ENCODE results near the gene AQP9.
"Not testable (repeated sequence)": the region's sequence is repeated elsewhere in the genome, so short reads cannot be mapped to it uniquely, and the experiment has no call there.

AQP9 gene

GRCh38 chr15:58138106-58138505 lies at the start of gene AQP9:
TSS of gene AQP9 (plus strand) at chr15:58138381. CDS start at chr15:58138566, 185 bp downstream.
- no peak for DNase-seq
- in situ Hi-C loops (cut with HindIII; ENCODE audit: low pct_ligation_motif_present, low pct_unique_long_range_greater_than_20kb, low sequenced_read_pairs): no loop called here

GRCh38 chr15:58095415-58095814 lies 42.8 kb upstream of the AQP9 start:
- in situ Hi-C loops (cut with HindIII; ENCODE audit: low pct_ligation_motif_present, low pct_unique_long_range_greater_than_20kb, low sequenced_read_pairs): no loop called here
- no peak for DNase-seq

GRCh38 chr15:58096529-58097084 lies 41.6 kb upstream of the AQP9 start:
- DNase-seq: no peak
- in situ Hi-C loops (cut with HindIII; ENCODE audit: low pct_ligation_motif_present, low pct_unique_long_range_greater_than_20kb, low sequenced_read_pairs): no loop called here

- DNase-seq: no peak
- in situ Hi-C loops (cut with HindIII; ENCODE audit: low pct_ligation_motif_present, low pct_unique_long_range_greater_than_20kb, low sequenced_read_pairs): no loop called here
Measured at GRCh38 chr15:58103482-58103881, 34.7 kb upstream of the AQP9 start.

- in situ Hi-C loops (cut with HindIII; ENCODE audit: low pct_ligation_motif_present, low pct_unique_long_range_greater_than_20kb, low sequenced_read_pairs): no loop called here
Measured at GRCh38 chr15:58108117-58108516, 30.1 kb upstream of the AQP9 start.

GRCh38 chr15:58109419-58109818 lies 28.8 kb upstream of the AQP9 start:
- DNase-seq: no peak

More at GRCh38 chr15:58108117-58108516, 30.1 kb upstream of the AQP9 start:
- no peak for DNase-seq

GRCh38 chr15:58110999-58111717 lies 27.0 kb upstream of the AQP9 start:
- DNase-seq: no peak
- in situ Hi-C loops (cut with HindIII; ENCODE audit: low pct_ligation_motif_present, low pct_unique_long_range_greater_than_20kb, low sequenced_read_pairs): no loop called here

More at GRCh38 chr15:58109419-58109818, 28.8 kb upstream of the AQP9 start:
- in situ Hi-C loops (cut with HindIII; ENCODE audit: low pct_ligation_motif_present, low pct_unique_long_range_greater_than_20kb, low sequenced_read_pairs): no loop called here

GRCh38 chr15:58111718-58112104 lies 26.5 kb upstream of the AQP9 start:
- in situ Hi-C loops (cut with HindIII; ENCODE audit: low pct_ligation_motif_present, low pct_unique_long_range_greater_than_20kb, low sequenced_read_pairs): no loop called here
- no peak for DNase-seq

GRCh38 chr15:58113358-58113757 lies 24.8 kb upstream of the AQP9 start:
- DNase-seq; in situ Hi-C loops (cut with HindIII; ENCODE audit: low pct_ligation_motif_present, low pct_unique_long_range_greater_than_20kb, low sequenced_read_pairs): not testable (repeated sequence)

- in situ Hi-C loops (cut with HindIII; ENCODE audit: low pct_ligation_motif_present, low pct_unique_long_range_greater_than_20kb, low sequenced_read_pairs): no loop called here
Measured at GRCh38 chr15:58114388-58114787, 23.8 kb upstream of the AQP9 start.

GRCh38 chr15:58114812-58115211 lies 23.4 kb upstream of the AQP9 start:
- in situ Hi-C loops (cut with HindIII; ENCODE audit: low pct_ligation_motif_present, low pct_unique_long_range_greater_than_20kb, low sequenced_read_pairs): no loop called here

More at GRCh38 chr15:58114388-58114787, 23.8 kb upstream of the AQP9 start:
- DNase-seq: no peak

GRCh38 chr15:58115692-58116091 lies 22.5 kb upstream of the AQP9 start:
- in situ Hi-C loops (cut with HindIII; ENCODE audit: low pct_ligation_motif_present, low pct_unique_long_range_greater_than_20kb, low sequenced_read_pairs): no loop called here
- DNase-seq: peak; percentile 7

More at GRCh38 chr15:58114812-58115211, 23.4 kb upstream of the AQP9 start:
- no peak for DNase-seq

GRCh38 chr15:58117619-58118018 lies 20.6 kb upstream of the AQP9 start:
- in situ Hi-C loops (cut with HindIII; ENCODE audit: low pct_ligation_motif_present, low pct_unique_long_range_greater_than_20kb, low sequenced_read_pairs): no loop called here
- no peak for DNase-seq

GRCh38 chr15:58118272-58118671 lies 19.9 kb upstream of the AQP9 start:
- DNase-seq: no peak
- in situ Hi-C loops (cut with HindIII; ENCODE audit: low pct_ligation_motif_present, low pct_unique_long_range_greater_than_20kb, low sequenced_read_pairs): no loop called here

GRCh38 chr15:58119016-58119415 lies 19.2 kb upstream of the AQP9 start:
- in situ Hi-C loops (cut with HindIII; ENCODE audit: low pct_ligation_motif_present, low pct_unique_long_range_greater_than_20kb, low sequenced_read_pairs): no loop called here
- DNase-seq: no peak

GRCh38 chr15:58124585-58124984 lies 13.6 kb upstream of the AQP9 start:
- in situ Hi-C loops (cut with HindIII; ENCODE audit: low pct_ligation_motif_present, low pct_unique_long_range_greater_than_20kb, low sequenced_read_pairs): no loop called here
- no peak for DNase-seq

GRCh38 chr15:58125333-58125732 lies 12.8 kb upstream of the AQP9 start:
- no peak for DNase-seq
- in situ Hi-C loops (cut with HindIII; ENCODE audit: low pct_ligation_motif_present, low pct_unique_long_range_greater_than_20kb, low sequenced_read_pairs): no loop called here

GRCh38 chr15:58134886-58135285 lies 3.3 kb upstream of the AQP9 start:
- in situ Hi-C loops (cut with HindIII; ENCODE audit: low pct_ligation_motif_present, low pct_unique_long_range_greater_than_20kb, low sequenced_read_pairs): no loop called here

GRCh38 chr15:58135511-58136174 lies 2.5 kb upstream of the AQP9 start:
- in situ Hi-C loops (cut with HindIII; ENCODE audit: low pct_ligation_motif_present, low pct_unique_long_range_greater_than_20kb, low sequenced_read_pairs): no loop called here
- DNase-seq: no peak

More at GRCh38 chr15:58134886-58135285, 3.3 kb upstream of the AQP9 start:
- DNase-seq: no peak

- DNase-seq: no peak
- in situ Hi-C loops (cut with HindIII; ENCODE audit: low pct_ligation_motif_present, low pct_unique_long_range_greater_than_20kb, low sequenced_read_pairs): no loop called here
Measured at GRCh38 chr15:58136731-58137130, 1.4 kb upstream of the AQP9 start.

Data from ACHN (cell line).